Smooth muscle cell (in vitro differentiated cells): ENCODE measurements around the gene TPBG. TPM values are rescaled to one million over a fixed set of nuclear protein-coding genes. Genes with fewer than 3 reads are reported as not detected.

Experiments used
- DNase-seq: peaks from one replicate; lab custom pipeline; 2025; ENCODE audit not compliant: unreplicated experiment; lab: John Stamatoyannopoulos, UW
- H2AFZ ChIP-seq: fragments of 200-600 bp; sonication (generic); 2 replicates; pipeline ENCODE4 v1.6.0; 2016; ENCODE audit warnings: antibody characterized with exemption, low read depth, mild to moderate bottlenecking
- H3F3A ChIP-seq: fragments of 200-600 bp; sonication (generic); 2 replicates; pipeline ENCODE4 v1.6.0; 2017; ENCODE audit warnings: antibody characterized with exemption, low read depth
- H3K27ac ChIP-seq: fragments of 200-600 bp; sonication (generic); 2 replicates; pipeline ENCODE4 v1.5.1; 2016; ENCODE audit warnings: low read depth, mild to moderate bottlenecking
- H3K27me3 ChIP-seq: fragments of 200-600 bp; sonication (generic); 2 replicates; pipeline ENCODE4 v1.6.1; 2016; ENCODE audit warnings: low read depth, mild to moderate bottlenecking
- H3K36me3 ChIP-seq: fragments of 200-600 bp; sonication (generic); 2 replicates; pipeline ENCODE4 v1.5.1; 2016; ENCODE audit warnings: low read depth
- H3K4me1 ChIP-seq: fragments of 200-600 bp; sonication (generic); 2 replicates; pipeline ENCODE4 v1.5.1; 2016; ENCODE audit warnings: low read depth
- H3K4me2 ChIP-seq: fragments of 200-600 bp; sonication (generic); 2 replicates; pipeline ENCODE4 v1.6.0; 2016; ENCODE audit warnings: mild to moderate bottlenecking
- H3K4me3 ChIP-seq: fragments of 200-600 bp; sonication (generic); 2 replicates; pipeline ENCODE4 v1.5.1; 2016; ENCODE audit warnings: mild to moderate bottlenecking
- H3K79me2 ChIP-seq: fragments of 200-600 bp; sonication (generic); 2 replicates; pipeline ENCODE4 v1.6.0; 2016; ENCODE audit warnings: low read depth, mild to moderate bottlenecking
- H3K9ac ChIP-seq: fragments of 200-600 bp; sonication (generic); 2 replicates; pipeline ENCODE4 v1.6.0; 2016; ENCODE audit warnings: low read depth
- H3K9me3 ChIP-seq: fragments of 200-600 bp; sonication (generic); replicated peaks from 2 replicates; pipeline ENCODE4 v1.5.1; 2016; ENCODE audit warnings: low read depth
- H4K20me1 ChIP-seq: fragments of 200-600 bp; sonication (generic); 2 replicates; pipeline ENCODE4 v1.6.0; 2016; ENCODE audit warnings: low read depth
- WGBS: methylation state at CpG from one replicate; pipeline ENCODE4 v1.1.7; 2016; ENCODE audit warnings: low lambda C conversion rate; 5-methylcytosine and 5-hydroxymethylcytosine counted together
- polyA plus RNA-seq: library from polyadenylated mRNA; unstranded; fragments of >200 nt; fragmentation: Nextera tagmentation; extraction: Ambion mirVana; gene quantifications from 2 replicates; pipeline ENCODE4 v1.2.1, GENCODE V29; 2016
- total RNA-seq: library from RNA; depleted of rRNA; stranded (reverse); fragments of >200 nt; gene quantifications from 2 replicates; pipeline ENCODE4 v1.2.3, GENCODE V29; 2014
- TF ChIP-seq, protein P1 (sequence below): fragments of 200-600 bp; sonication (generic); IDR thresholded peaks from 2 replicates; pipeline ENCODE4 v1.5.1; 2017; ENCODE audit warnings: borderline replicate concordance, mild to moderate bottlenecking, antibody characterized with exemption; ENCODE audit not compliant: insufficient read depth, poor library complexity, severe bottlenecking

Gene TPBG
- total and polyA plus RNA-seq, 2 experiments from 2014 or later = 26.1 to 52.6 TPM

DNA sequence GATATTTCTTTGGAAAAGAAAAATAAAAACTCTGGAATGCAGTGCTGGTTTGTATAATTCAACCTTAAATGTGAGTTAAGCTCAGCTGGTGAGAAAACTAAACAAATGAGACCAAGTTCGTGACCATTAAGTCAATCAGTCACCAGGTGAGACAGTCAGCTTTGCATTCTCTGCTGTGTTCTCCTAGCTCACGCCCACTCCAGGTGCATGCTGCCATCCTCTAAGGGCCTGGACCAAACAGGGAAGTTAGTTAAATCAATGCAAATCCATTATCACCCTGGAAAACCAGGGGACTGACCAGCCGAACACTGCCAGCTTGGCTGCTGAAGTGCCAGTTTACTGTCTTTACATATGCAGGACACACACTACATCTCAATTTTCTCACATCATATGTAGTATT, 7.2 kb downstream of the TPBG start:
- H3K27ac ChIP-seq = no peak overlapping the region

DNA sequence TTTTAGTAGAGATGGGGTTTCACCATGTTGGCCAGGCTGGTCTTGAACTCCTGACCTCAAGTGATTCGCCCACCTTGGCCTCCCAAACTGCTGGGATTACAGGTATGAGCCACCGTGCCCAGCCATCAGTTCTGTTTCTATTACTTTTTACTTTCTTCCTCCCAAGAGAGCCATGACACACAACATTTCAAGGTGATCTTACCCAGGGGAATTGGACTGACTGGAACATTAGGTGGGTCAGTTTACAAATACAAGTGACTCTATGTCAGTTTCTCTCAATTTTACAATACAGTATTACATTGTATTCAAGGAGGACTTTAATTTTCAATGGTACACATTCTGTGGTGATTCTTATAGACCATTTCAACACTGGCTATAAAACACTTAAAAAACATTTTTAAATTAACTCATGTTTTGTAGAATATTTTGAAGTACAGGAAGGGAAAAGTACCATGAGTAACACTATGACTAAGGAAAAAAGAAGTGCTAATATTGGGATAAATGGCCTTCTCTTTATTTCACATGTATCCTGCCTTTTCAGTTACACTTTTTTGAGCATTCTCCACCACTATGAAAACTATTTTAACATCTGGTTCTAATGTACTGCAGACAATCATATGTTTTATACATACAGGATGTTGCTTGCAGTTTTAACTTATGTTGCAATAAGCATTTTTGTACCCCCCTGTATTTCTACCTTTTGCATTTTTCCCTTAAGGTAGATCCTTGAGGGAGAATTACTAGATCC, 8.4 kb downstream of the TPBG start:
- H2AFZ ChIP-seq = no peak overlapping the region
- DNase-seq = no peak
- H3K79me2 ChIP-seq = peaks cover 11% of the 10 kb centered on the region
- no peaks in the 10 kb centered on the region for H3K9me3 ChIP-seq
- no peak overlapping the region for H3K27ac ChIP-seq
- no peak overlapping the region for H3K4me2 ChIP-seq
- no peaks in the 10 kb centered on the region for H3F3A ChIP-seq
- H3K27me3 ChIP-seq = no peaks in the 10 kb centered on the region
- H3K4me1 ChIP-seq = peaks cover 22% of the 10 kb centered on the region
- H3K36me3 ChIP-seq = no peaks in the 10 kb centered on the region
- H3K4me3 ChIP-seq = no peak overlapping the region
- WGBS = 94% methylated on average over 2 of the region's 2 CpGs
- TF ChIP-seq, protein P1, sequence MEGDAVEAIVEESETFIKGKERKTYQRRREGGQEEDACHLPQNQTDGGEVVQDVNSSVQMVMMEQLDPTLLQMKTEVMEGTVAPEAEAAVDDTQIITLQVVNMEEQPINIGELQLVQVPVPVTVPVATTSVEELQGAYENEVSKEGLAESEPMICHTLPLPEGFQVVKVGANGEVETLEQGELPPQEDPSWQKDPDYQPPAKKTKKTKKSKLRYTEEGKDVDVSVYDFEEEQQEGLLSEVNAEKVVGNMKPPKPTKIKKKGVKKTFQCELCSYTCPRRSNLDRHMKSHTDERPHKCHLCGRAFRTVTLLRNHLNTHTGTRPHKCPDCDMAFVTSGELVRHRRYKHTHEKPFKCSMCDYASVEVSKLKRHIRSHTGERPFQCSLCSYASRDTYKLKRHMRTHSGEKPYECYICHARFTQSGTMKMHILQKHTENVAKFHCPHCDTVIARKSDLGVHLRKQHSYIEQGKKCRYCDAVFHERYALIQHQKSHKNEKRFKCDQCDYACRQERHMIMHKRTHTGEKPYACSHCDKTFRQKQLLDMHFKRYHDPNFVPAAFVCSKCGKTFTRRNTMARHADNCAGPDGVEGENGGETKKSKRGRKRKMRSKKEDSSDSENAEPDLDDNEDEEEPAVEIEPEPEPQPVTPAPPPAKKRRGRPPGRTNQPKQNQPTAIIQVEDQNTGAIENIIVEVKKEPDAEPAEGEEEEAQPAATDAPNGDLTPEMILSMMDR = no peak
- H3K9ac ChIP-seq = no peak overlapping the region
- peaks cover under 1% of the 10 kb centered on the region for H4K20me1 ChIP-seq

More for the DNA sequence above, 7.2 kb downstream of the TPBG start:
- TF ChIP-seq, protein P1 = no peak
- H3K9ac ChIP-seq = no peak overlapping the region
- no peak overlapping the region for H3K4me3 ChIP-seq
- DNase-seq = no peak
- H3F3A ChIP-seq = no peaks in the 10 kb centered on the region
- no peaks in the 10 kb centered on the region for H3K27me3 ChIP-seq
- H3K9me3 ChIP-seq = no peaks in the 10 kb centered on the region
- no peak overlapping the region for H3K4me2 ChIP-seq
- WGBS = 89% methylated on average over 3 of the region's 3 CpGs
- no peak overlapping the region for H2AFZ ChIP-seq
- no peaks in the 10 kb centered on the region for H3K36me3 ChIP-seq
- peaks cover 13% of the 10 kb centered on the region for H4K20me1 ChIP-seq
- peaks cover 22% of the 10 kb centered on the region for H3K4me1 ChIP-seq
- peaks cover 22% of the 10 kb centered on the region for H3K79me2 ChIP-seq

DNA sequence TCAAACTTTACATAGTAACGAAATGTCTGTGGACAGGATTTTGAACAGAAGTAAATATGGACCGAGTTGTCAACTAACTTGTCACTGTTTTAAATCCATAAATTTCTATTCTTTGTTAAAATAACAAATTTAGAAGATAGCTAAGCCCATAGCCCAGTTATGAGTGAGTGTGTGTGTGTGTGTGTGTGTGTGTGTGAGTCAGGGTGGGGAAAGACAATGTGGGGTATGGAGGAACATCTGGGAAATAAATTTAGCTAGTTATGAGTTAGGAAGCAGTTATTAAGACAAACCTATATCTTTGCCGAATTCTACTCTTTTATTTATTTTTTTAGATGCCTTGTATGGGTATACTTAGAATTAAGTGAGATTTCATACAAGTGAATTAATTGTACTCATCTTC, 9.0 kb downstream of the TPBG start:
- Histone ChIP-seq H3K36me3 (no peaks in the 10 kb centered on the region), H3K4me2 (no peak overlapping the region), H3K79me2 (peaks cover 4% of the 10 kb centered on the region), H3K9me3 (no peaks in the 10 kb centered on the region), H3K27me3 (no peaks in the 10 kb centered on the region), H3F3A (no peaks in the 10 kb centered on the region), H2AFZ (no peak overlapping the region), H4K20me1 (no peaks in the 10 kb centered on the region), H3K4me1 (peaks cover 21% of the 10 kb centered on the region), H3K9ac (no peak overlapping the region), H3K27ac (no peak overlapping the region), H3K4me3 (no peak overlapping the region)
- 95% methylated on average over 3 of the region's 3 CpGs for WGBS
- no peak for DNase-seq
- TF ChIP-seq, protein P1 = no peak

DNA sequence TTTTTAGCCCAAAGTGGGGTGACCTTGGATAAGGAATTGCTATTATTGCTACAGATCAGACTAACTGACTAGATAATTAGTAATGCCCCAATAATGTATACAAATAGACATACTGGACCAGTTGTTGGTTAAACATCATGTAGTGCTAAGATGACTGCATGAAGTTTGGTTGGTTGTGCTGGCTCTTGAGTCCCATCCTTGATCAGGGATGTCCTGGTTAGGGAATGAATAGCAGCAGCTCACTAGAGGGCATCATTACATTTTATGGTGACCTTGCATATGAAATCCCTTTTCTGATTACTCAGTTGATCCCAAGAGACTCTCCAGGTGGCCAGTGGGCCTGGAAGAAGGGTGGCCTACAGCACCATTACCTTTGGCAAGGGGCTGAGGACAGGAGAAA, 10.9 kb downstream of the TPBG start:
- no peaks in the 10 kb centered on the region for H3K79me2 ChIP-seq
- no peak for DNase-seq
- H3K9ac ChIP-seq = no peak overlapping the region
- H3K27ac ChIP-seq = no peak overlapping the region
- H3K4me1 ChIP-seq = peaks cover 3% of the 10 kb centered on the region
- no peaks in the 10 kb centered on the region for H4K20me1 ChIP-seq
- H3K36me3 ChIP-seq = no peaks in the 10 kb centered on the region
- H3K4me3 ChIP-seq = no peak overlapping the region
- TF ChIP-seq, protein P1 = no peak
- H3F3A ChIP-seq = no peaks in the 10 kb centered on the region
- H3K9me3 ChIP-seq = no peaks in the 10 kb centered on the region
- no peak overlapping the region for H2AFZ ChIP-seq
- H3K4me2 ChIP-seq = no peak overlapping the region
- no peaks in the 10 kb centered on the region for H3K27me3 ChIP-seq
